Activated naive CD8-positive, alpha-beta T cell treated with anti-CD3 and anti-CD28 coated beads for 36 hours (primary cell): Measurements from ENCODE around the gene GPR39. TPM values are rescaled to one million over a fixed set of nuclear protein-coding genes. Genes with fewer than 3 reads are reported as not detected.

Source experiments
- DNase-seq: peaks from one replicate; pipeline ENCODE4 v3.0.0; 2021
- H3K27ac Mint-ChIP-seq: one replicate; pipeline ENCODE4 v1.8.0; 2022; ENCODE audit warnings: mild to moderate bottlenecking, moderate library complexity, mixed read lengths
- H3K27me3 Mint-ChIP-seq: one replicate; pipeline ENCODE4 v1.8.0; 2022; ENCODE audit warnings: mild to moderate bottlenecking, mixed read lengths
- H3K36me3 Mint-ChIP-seq: one replicate; pipeline ENCODE4 v1.8.0; 2021; ENCODE audit warnings: mild to moderate bottlenecking, mixed read lengths
- H3K4me1 Mint-ChIP-seq: one replicate; pipeline ENCODE4 v1.8.0; 2021; ENCODE audit warnings: mixed read lengths
- H3K4me3 Mint-ChIP-seq: one replicate; pipeline ENCODE4 v1.8.0; 2022; ENCODE audit warnings: mild to moderate bottlenecking, moderate library complexity, mixed read lengths
- H3K9me3 Mint-ChIP-seq: one replicate; pipeline ENCODE4 v1.8.0; 2022; ENCODE audit warnings: mixed read lengths
- total RNA-seq, 2 experiments: library from RNA; stranded (reverse); gene quantifications; one replicate each; pipeline ENCODE4 v1.2.3, GENCODE V29; 2021

Gene GPR39
- total RNA-seq, 2 experiments from 2014 or later: not detected

GRCh38 chr2:132646540-132647108 is 230.0 kb downstream of the GPR39 start:
- Mint-ChIP-seq H3K4me1 (no peaks in the 10 kb centered on the region), H3K27ac (no peak overlapping the region), H3K27me3 (peaks cover 26% of the 10 kb centered on the region), H3K9me3 (no peaks in the 10 kb centered on the region), H3K36me3 (no peaks in the 10 kb centered on the region), H3K4me3 (no peak overlapping the region)
- DNase-seq: no peak

DNA sequence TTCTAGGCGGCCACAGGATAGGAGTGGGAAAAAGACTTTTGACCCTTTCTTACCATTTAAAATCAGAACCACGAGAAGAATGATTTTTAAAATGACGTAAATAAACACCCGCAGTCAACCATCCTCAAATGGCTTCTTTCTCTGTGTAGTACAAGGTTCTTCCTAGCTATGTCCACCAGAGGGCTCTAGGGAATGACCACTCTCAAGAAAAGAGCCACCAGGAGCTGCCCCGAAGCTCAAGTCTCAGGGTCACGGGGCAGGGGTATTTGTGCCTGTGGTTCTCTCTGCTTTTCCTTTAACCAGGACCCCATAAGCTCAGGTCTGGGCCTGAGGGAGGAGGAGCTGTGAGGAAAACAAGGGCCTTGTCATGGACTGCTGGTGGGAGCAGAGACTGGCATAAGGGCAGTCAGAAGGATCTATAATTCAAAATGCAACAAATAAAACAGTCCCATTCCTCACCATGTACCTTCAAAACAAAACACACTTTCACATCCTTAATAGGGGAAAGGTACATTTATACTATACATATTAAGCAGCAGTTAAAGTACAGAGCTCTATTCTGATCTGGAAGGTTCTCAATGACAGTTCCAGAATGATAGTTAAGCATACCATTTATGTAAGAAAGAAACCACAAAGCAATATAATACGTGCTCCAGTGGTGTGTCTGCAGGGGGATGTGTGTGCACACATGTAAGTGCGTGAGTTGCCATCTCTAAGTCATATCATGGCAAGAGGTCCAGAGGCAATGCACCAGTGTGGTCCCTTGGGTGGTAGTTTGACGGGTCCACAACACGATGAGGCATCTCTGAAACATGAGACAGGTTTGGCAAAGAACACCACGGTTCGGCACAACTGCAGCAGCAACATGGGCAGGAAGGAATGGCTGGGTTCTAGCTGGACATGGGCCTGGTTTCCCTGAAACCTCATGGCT is 234.8 kb downstream of the GPR39 start:
- Mint-ChIP-seq H3K27ac (no peak overlapping the region), H3K27me3 (peaks cover 12% of the 10 kb centered on the region), H3K4me1 (no peaks in the 10 kb centered on the region), H3K36me3 (no peaks in the 10 kb centered on the region), H3K4me3 (no peak overlapping the region), H3K9me3 (no peaks in the 10 kb centered on the region)
- no peak for DNase-seq

DNA sequence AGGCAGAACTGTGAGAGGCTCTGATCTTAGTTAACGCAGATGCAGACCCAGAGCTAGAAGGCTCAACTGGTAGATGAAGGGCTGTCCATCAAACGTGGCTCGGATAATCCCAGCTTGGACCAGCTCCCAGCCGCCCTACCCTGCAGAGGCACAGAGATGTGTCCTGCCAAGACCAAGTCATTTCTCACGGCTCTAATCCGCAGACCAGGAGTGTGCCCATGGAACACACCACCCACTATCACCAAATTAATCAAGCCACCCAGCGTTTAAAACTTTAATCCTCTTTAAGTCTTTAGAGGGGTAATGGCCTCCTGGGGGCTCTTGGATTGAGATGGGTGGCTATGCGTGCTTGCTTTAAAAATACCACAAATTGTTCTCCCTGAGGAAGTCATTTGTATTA is 235.9 kb downstream of the GPR39 start:
- no peak overlapping the region for H3K4me3 Mint-ChIP-seq
- DNase-seq: no peak
- H3K4me1 Mint-ChIP-seq: no peaks in the 10 kb centered on the region
- peaks cover 6% of the 10 kb centered on the region for H3K27me3 Mint-ChIP-seq
- H3K36me3 Mint-ChIP-seq: no peaks in the 10 kb centered on the region
- no peaks in the 10 kb centered on the region for H3K9me3 Mint-ChIP-seq
- H3K27ac Mint-ChIP-seq: no peak overlapping the region

GRCh38 chr2:132654335-132654734 is 237.7 kb downstream of the GPR39 start:
- Mint-ChIP-seq H3K4me1 (no peaks in the 10 kb centered on the region), H3K4me3 (no peak overlapping the region), H3K27me3 (peaks cover 6% of the 10 kb centered on the region), H3K27ac (no peak overlapping the region), H3K36me3 (no peaks in the 10 kb centered on the region), H3K9me3 (no peaks in the 10 kb centered on the region)
- no peak for DNase-seq

DNA sequence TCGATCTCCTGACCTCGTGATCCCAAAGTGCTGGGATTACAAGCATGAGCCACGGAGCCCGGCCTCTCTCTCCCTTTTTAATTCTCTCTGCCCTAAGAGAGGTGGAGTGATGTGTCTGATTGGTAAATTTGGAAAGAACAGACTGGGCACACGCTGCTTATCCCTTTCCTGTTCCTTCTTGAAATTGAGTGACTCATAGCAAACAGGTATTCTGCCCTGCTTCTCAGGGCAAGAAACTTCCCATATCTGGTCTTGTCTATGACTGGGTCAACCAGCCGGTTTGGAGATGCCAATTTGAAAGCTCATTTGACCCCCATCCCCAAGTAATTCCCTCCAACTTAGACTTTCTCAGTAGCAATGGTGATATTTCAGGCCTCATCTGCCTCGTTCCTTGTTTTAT is 238.4 kb downstream of the GPR39 start:
- H3K9me3 Mint-ChIP-seq: no peaks in the 10 kb centered on the region

DNA sequence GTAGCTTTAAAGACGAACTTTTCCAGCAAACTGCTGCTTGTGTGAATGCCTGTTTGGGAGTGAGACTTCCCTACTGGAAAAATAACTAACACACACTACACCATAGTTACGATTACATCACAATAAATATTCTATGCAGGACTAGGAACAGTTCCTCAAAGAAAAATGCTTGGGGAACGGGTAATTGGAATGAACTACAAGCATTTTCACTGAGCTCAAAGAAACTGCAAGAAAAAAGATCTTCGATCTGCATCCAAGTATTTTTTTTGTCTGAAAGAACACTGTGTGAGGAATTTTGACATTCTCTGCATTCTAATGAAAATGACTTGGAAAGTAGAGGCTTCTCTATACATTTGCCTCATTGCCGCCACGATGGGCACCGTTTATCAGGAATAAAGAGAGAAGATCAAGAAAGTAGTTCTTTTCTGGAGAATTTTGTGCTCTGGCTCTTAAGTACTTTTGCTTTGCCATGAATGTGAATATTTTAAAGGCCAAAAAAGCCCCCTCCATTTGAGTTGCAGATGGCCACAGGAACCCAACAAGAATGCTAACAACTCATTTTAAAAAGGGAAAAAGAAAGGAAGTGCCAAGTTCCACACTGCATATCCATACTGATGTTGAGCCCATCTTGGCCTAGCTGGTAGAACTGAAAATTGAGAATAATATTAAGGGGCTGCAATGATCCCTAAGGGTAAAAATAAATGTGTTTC is 239.8 kb downstream of the GPR39 start:
- H3K27me3 Mint-ChIP-seq: no peaks in the 10 kb centered on the region
- no peak for DNase-seq
- H3K4me1 Mint-ChIP-seq: no peaks in the 10 kb centered on the region
- H3K27ac Mint-ChIP-seq: no peak overlapping the region
- no peaks in the 10 kb centered on the region for H3K36me3 Mint-ChIP-seq
- no peak overlapping the region for H3K4me3 Mint-ChIP-seq
- H3K9me3 Mint-ChIP-seq: no peaks in the 10 kb centered on the region

More for the DNA sequence above, 238.4 kb downstream of the GPR39 start:
- Mint-ChIP-seq H3K4me3 (no peak overlapping the region), H3K27me3 (peaks cover 6% of the 10 kb centered on the region), H3K36me3 (no peaks in the 10 kb centered on the region), H3K4me1 (no peaks in the 10 kb centered on the region), H3K27ac (no peak overlapping the region)
- no peak for DNase-seq

DNA sequence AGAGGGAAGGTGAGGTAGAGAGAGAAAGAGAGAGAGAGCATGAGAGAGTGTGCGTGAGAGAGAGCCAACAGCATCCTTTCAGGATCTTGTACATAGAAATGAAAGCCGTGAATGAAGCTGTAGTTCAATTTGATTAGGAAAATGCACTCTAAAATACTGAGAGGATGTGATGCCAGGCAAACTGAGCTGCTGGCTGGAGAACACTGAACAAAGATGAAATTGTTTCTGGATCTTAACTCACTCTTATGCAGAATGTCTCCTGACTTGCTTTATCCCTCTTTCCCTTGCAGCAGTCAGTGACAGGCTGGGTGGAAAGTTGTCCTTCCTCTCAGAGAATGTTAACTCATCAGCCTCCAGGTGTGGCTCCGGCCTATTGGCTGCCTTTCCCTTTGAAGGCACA is 242.7 kb downstream of the GPR39 start:
- no peaks in the 10 kb centered on the region for H3K9me3 Mint-ChIP-seq
- H3K4me1 Mint-ChIP-seq: no peaks in the 10 kb centered on the region
- no peak for DNase-seq
- no peaks in the 10 kb centered on the region for H3K27me3 Mint-ChIP-seq
- H3K36me3 Mint-ChIP-seq: no peaks in the 10 kb centered on the region
- no peak overlapping the region for H3K27ac Mint-ChIP-seq
- no peak overlapping the region for H3K4me3 Mint-ChIP-seq

DNA sequence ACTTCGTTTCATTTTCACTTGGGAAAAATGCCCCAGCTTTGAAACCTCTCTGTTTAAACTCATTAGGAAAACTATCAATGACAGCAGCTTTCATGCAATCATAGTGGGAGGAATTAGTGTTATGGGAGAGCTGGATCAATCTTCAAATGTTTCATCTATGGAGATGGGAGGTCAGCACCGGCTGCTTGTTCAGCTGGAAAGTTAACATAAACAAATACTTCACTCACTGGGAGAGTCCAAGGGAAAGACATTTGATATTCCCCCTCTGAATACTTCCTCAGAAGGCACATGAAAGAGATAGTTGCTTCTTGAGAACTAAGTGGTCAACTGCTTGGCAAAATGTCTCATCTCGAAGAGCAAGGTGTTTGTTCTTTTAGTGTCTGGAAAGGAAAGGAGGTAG is 246.1 kb downstream of the GPR39 start:
- no peak for DNase-seq
- no peaks in the 10 kb centered on the region for H3K36me3 Mint-ChIP-seq
- peaks cover 7% of the 10 kb centered on the region for H3K27me3 Mint-ChIP-seq
- no peak overlapping the region for H3K27ac Mint-ChIP-seq
- H3K4me3 Mint-ChIP-seq: no peak overlapping the region
- no peaks in the 10 kb centered on the region for H3K9me3 Mint-ChIP-seq
- no peaks in the 10 kb centered on the region for H3K4me1 Mint-ChIP-seq

GRCh38 chr2:132664096-132664495 is 247.5 kb downstream of the GPR39 start:
- no peak overlapping the region for H3K27ac Mint-ChIP-seq
- no peaks in the 10 kb centered on the region for H3K4me1 Mint-ChIP-seq
- DNase-seq: no peak
- H3K27me3 Mint-ChIP-seq: peaks cover 19% of the 10 kb centered on the region
- no peak overlapping the region for H3K4me3 Mint-ChIP-seq
- no peaks in the 10 kb centered on the region for H3K9me3 Mint-ChIP-seq
- H3K36me3 Mint-ChIP-seq: no peaks in the 10 kb centered on the region

DNA sequence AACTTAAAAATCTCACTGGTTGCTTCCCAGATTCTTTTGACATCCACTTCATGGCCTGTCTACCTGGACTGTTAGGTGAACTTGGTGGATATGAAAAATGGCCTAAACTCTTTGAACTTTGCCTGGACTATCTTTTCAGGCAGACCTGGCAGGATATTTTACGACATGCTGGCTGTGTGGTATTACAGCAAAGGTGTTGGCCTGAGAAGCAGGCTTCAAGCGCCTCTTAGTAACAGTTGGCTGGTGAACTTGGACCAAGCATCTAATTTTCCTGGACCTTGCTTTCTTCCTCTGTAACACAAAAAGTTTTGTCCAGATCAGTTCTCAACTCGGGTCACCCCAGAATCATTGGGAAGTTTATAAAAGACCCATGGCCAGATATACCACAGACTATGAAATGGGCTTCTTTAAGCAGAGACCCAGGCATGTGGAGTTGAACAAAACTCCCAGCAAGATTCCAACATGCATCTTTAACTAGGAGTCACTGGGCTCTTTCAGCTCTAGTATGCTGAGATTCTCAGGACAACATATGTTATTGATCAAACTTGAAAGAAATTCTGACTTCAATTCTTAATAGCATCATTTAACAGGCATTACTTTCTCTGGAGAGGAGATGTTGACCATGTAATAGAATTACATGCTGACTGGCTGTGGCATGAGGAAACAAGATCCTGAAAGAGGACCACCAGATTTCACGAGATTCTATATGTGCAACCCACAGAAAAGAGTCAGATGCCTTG is 249.0 kb downstream of the GPR39 start:
- H3K27me3 Mint-ChIP-seq: peaks cover 32% of the 10 kb centered on the region
- DNase-seq: no peak
- no peaks in the 10 kb centered on the region for H3K36me3 Mint-ChIP-seq
- no peak overlapping the region for H3K4me3 Mint-ChIP-seq
- no peaks in the 10 kb centered on the region for H3K9me3 Mint-ChIP-seq
- no peaks in the 10 kb centered on the region for H3K4me1 Mint-ChIP-seq
- no peak overlapping the region for H3K27ac Mint-ChIP-seq

GRCh38 chr2:132667706-132668105 is 251.1 kb downstream of the GPR39 start:
- DNase-seq: no peak
- no peak overlapping the region for H3K4me3 Mint-ChIP-seq
- no peaks in the 10 kb centered on the region for H3K9me3 Mint-ChIP-seq
- no peaks in the 10 kb centered on the region for H3K4me1 Mint-ChIP-seq
- H3K27ac Mint-ChIP-seq: no peak overlapping the region
- H3K27me3 Mint-ChIP-seq: peaks cover 51% of the 10 kb centered on the region
- H3K36me3 Mint-ChIP-seq: peaks cover 3% of the 10 kb centered on the region

- Mint-ChIP-seq H3K4me1 (no peaks in the 10 kb centered on the region), H3K9me3 (no peaks in the 10 kb centered on the region), H3K4me3 (no peak overlapping the region), H3K27ac (no peak overlapping the region), H3K36me3 (peaks cover 3% of the 10 kb centered on the region), H3K27me3 (peaks cover 56% of the 10 kb centered on the region)
- no peak for DNase-seq
Measured at GRCh38 chr2:132668189-132668823, 251.7 kb downstream of the GPR39 start.

- Mint-ChIP-seq H3K9me3 (no peaks in the 10 kb centered on the region), H3K27ac (no peak overlapping the region), H3K4me1 (no peaks in the 10 kb centered on the region), H3K36me3 (peaks cover 3% of the 10 kb centered on the region), H3K27me3 (peaks cover 62% of the 10 kb centered on the region), H3K4me3 (no peak overlapping the region)
- DNase-seq: peak; percentile 1
Measured at GRCh38 chr2:132668987-132669907, 252.6 kb downstream of the GPR39 start.
